HG03354 (cell line): ENCODE data around the gene NME3.
"Not testable (repeated sequence)": the region's sequence is repeated elsewhere in the genome, so short reads cannot be mapped to it uniquely, and the experiment has no call there.

Experiments
- ATAC-seq: cut with Tn5 transposase; IDR thresholded peaks from one replicate; pipeline ENCODE4 v1.9.1; 2021; ENCODE audit warnings: mild to moderate bottlenecking; ENCODE audit not compliant: unreplicated experiment, poor library complexity, severe bottlenecking

NME3 gene

DNA sequence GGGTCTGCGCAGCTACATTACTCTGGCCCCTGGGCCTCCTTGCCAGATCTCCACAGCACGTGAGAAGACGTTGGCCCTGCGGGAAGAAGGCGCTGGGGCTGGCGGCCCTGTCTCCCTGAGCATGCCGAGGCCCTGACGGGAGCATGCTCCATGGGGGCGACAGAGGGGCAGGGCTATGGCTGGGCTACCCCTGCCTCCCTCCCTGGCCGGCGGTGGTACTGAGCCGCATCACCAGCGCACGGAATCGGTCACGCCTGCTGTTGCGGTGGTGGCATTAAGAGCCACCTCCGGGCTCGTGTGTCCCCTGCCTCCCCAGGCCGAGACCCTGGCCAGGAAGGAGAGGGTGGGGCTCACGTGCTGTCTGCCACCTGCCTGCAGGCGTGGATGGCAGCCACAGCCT, 37.2 kb downstream of the NME3 start:
- ATAC-seq: no peak

DNA sequence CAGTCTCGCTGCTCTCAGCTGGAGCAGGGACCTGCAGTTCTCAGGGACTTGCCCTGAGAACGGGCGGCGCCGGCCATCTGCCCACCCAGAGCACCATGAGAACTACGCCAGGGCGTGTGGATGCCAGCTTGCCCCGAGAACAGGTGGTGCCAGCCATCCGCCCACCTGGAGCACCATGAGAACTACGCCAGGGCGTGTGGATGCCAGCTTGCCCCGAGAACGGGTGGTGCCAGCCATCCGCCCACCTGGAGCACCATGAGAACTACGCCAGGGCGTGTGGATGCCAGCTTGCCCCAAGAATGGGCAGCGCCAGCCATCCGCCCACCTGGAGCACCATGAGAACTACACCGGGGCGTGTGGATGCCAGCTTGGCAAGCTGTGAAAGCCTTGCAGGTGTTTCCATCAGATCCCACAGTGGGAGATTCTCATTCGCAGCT, 38.8 kb downstream of the NME3 start:
- ATAC-seq: not testable (repeated sequence)

DNA sequence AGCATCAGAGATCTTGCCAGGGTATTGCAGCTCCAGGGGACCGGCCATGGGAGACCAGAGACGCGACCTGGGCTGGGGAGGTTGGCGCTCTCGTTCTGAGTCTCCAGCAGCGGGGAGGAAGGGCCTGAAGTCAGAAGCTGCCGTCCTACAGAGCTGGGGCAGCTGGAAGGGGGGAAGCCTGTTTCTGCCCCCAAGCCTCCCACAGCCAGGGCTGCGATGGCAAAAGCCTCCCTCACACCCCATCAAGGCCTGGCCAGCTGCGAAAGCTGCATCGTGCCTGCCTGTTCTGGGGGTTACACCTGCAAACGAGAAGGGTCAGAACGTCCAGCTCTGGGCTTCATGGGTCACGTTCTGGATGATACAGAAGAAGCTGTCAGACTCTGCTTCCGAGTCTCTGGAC, 39.3 kb downstream of the NME3 start:
- no peak for ATAC-seq

DNA sequence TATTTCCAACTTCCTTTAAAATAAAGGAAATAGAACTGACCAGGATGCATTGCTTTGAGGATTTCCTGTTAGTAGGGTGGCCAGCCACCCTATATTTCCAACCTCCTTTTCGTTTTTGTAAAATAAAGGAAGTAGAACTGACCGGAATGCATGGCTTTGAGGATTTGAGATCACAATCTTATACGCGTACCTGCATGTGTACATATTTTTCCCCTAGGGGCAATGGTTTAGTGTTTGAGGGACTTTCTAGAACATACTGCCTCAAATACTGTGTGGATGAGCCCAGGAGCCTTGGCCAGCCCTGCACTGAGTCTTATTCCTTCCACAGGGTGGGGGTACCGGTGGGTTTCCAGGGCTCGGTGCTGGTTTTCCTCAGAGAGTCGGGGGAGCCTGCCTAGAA, 39.7 kb downstream of the NME3 start:
- no peak for ATAC-seq

DNA sequence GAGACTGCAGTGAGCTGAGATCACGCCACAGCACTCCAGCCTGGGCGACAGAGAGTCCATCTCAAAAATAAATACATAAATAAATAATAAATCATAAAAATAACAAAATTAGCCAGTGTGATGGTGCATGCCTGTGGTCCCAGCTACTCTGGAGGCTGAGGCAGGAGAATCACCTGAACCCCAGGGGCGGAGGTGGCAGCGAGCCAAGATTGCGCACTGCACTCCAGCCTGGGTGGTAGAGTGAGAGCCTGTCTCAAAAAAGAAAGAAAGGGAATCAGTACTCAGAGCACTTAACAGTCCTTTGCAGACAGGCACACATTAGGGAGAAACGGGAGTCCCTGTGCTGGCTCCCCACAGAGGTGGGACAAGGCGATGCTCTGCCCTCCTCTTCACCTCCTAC, 40.3 kb downstream of the NME3 start:
- ATAC-seq: no peak

DNA sequence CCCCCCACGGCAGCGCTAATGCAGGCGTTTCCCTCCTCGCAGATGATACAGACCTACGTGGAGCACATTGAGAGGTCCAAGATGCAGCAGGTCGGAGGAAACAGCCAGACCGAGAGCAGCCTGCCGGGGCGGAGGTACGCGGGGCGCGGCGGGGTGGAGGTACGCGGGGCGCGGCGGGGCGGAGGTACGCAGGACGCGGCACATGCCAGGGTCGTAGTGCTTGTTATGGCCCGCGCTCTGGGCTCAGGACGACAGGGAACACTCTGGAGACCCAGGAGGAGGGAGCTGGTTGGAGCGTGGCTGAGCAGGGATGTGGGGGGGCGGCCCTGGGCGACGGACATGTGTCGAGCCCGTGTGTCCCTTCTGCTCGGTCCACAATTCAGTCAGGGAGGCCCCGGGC, 41.9 kb downstream of the NME3 start:
- ATAC-seq: no peak

DNA sequence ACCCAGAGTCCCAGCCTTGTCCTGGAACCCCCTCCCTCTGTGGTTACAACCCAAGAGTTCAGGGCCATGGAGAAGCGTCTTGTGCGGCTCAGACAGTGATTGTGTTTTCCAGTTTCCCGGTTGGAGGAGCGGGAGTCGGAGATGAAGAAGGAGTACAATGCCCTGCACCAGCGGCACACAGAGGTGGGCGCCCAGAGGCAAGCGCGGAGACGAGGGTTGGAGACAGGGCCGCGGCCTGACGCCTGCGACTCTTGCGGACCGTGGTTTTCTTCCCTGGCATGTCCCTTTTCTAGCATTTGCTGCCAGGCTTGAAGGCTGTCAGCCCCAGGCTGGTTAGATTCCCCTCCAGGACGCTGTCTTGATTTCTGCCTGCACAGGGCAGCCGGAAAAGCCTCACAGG, 42.3 kb downstream of the NME3 start:
- no peak for ATAC-seq

DNA sequence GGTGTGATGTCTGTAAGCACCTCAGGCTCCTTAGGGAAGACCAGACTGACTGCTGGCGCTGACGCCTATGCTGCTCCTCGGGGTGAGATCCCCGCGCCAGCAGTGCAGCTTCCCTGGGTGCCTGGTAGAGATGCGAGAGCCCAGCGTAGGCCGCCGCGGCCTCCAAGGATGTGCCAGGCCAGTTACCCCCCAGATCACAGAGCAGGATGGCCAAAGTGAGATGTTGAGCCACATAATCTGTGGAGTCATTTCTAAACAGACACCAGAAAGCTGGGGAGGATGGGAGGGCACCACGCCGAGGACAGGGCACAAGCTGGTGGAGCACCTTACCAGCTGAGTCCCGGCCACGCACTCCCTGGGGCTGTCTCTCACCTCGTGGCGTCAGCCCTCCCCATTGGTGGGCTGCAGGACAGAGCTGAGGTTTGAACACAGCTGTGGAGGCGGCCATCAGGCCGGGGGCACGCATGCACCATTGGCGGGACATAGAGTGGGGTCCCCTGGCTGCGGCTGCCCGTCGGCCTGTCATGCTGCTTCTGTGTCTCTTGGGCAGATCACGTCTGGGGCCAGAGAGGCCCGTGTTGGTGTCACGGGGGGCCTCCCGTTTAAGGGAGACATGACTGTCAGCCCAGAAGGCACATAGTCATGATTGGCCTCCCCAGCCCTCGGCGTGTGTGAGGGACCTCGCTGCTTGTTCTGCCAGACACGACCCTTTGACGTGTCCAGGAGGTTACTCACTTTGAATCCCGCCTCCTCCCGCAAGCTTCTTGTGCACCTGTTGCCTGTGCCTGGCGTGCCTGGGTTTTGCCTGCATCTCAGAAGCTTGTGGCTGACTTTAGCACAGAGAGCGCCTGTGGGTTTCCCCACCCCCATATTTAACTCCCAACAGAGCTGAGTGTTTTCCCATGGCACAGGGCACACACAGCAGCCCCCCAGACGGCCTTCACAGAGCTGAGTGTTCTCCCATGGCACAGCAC, 43.4 kb downstream of the NME3 start:
- ATAC-seq: no peak

DNA sequence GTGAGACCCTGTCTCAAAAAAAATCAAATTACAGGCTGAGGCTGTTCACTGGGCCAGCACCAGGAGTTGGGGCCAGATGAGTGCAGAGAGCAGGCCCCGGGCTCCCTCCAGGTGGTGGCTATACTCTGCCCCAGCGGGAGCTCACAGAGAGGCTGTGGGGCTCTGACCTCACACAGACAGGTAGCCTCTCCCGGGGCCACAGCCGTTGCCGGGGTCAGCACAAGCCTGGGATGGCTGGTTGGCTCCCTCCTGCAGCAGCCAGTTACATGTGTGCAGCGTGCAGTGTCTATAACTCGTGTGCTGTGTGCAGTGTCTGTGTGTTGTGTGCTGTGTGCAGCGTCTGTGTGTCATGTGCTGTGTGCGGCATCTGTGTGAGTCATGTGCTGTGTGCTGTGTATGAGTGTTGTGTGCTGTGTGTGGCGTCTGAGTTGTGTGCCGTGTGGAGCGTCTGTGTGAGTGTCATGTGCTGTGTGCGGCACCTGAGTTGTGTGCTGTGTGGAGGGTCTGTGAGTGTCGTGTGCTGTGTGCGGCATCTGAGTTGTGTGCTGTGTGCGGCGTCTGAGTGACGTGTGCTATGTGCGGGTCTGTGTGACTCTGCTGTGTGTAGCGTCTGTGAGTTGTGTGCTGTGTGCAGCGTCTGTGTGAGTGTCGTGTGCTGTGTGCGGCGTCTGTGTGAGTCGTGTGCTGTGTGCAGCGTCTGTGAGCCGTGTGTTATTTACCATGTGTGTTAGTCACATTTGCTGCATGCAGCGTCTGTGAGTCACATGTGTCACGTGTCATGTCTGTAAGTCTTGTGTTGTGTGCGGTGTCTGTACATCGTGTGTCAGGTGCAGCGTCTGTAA, 44.5 kb downstream of the NME3 start:
- ATAC-seq: no peak

DNA sequence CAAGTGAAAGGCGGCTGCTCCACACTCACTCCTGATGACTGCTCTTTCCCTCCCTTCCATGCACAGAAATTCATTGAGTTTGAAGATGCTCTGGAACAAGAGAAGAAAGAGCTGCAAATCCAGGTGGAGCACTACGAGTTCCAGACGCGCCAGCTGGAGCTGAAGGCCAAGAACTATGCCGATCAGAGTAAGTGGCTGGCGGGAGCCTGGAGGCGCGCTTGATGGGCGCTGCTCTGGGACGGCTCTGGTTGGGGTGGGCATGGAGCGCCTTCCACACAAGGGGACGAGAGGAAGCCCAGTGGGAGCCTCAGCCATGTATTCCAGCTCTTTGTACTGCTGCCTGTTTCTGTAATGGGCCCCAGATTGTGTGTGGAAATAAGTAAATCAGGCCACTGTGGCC, 46.9 kb downstream of the NME3 start:
- ATAC-seq: no peak

DNA sequence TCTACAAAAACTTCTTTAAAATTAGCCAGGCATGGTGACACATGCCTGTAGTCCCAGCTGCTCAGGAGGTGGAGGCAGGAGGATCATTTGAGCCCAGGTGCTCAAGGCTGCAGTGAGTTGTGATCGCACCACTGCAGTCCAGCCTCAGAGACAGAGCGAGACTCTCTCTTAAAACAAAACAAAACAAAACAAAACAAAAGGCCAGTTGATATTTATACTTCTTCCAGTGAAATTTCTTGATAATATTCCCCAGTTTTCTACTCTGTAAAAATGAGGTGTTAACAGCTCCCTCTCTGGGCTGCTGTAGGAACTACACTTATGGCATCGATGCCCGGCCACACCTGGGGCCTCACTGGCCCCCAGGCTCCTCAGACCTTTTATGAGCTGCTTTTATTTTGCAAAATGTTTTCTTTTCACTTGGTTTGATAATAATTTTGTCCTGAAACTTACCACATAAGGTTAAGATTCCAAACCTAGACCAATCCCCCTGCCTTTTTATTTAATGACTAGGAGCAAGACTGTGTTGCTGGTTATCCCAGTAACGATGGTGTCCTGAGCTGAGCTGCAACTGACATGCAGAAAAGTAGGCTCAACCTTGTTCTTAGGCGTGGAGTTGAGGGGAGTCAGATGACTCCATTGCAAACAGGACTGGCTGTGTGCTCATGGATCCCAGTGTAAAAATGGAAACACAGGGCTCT, 47.7 kb downstream of the NME3 start:
- ATAC-seq: no peak

DNA sequence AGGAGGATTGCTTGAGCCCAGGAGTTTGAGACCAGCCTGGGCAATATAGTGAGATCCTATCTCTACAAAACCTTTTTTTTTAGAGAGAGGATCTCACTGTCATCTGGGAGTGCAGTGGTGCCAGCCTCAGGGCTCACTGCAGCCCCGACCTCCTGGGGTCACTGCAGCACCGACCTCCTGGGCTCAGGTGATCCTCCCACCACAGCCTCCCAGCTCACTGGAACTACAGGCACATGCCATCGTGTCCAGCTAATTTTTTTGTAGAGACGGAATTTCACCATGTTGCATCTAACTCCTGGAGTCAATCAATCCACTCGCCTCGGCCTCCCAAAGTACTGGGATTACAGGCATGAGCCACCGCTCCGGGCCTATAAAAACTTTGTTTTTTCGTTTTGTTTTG, 50.0 kb downstream of the NME3 start:
- no peak for ATAC-seq
